PC-9 (cell line): ENCODE results near the gene PIK3C2G. TPM values are rescaled to one million over a fixed set of nuclear protein-coding genes. Genes with fewer than 3 reads are reported as not detected.

Source experiments
- BruUV-seq: library from RNA; stranded (reverse); fragments of 400-500 nt; replicated peaks from 2 replicates; lab custom pipeline; 2021; lab: Mats Ljungman, UMichigan
- CTCF ChIA-PET: fragments of 300-600 bp; sonication (Branson Sonifier 250); formaldehyde crosslinking; loops from one replicate; lab custom pipeline; 2022; ENCODE audit warnings: antibody characterized with exemption; lab: Charles Lee
- POLR2A ChIA-PET: fragments of 300-600 bp; sonication (Branson Sonifier 250); formaldehyde crosslinking; loops from one replicate; lab custom pipeline; 2022; ENCODE audit warnings: antibody characterized with exemption; ENCODE audit not compliant: unreplicated experiment; lab: Charles Lee
- DNase-seq, 2 experiments: peaks; one replicate each; pipeline versions ENCODE4 v3.0.0 to v3.0.0-alpha.2; 2015 to 2022; ENCODE audit warnings: mixed read lengths in 1 of 2
- H2AFZ ChIP-seq: fragments of 200-600 bp; sonication (generic); 2 replicates; pipeline ENCODE4 v1.8.1; 2017; ENCODE audit warnings: antibody characterized with exemption
- H3F3A ChIP-seq: fragments of 200-600 bp; sonication (generic); 2 replicates; pipeline ENCODE4 v1.8.1; 2017; ENCODE audit warnings: antibody characterized with exemption, mild to moderate bottlenecking, low read depth; ENCODE audit not compliant: insufficient read depth
- H3K27ac ChIP-seq: fragments of 200-600 bp; sonication (generic); 2 replicates; pipeline ENCODE4 v1.6.1; 2016; ENCODE audit warnings: mixed run types
- H3K27me3 ChIP-seq: fragments of 200-600 bp; sonication (generic); 2 replicates; pipeline ENCODE4 v1.6.1; 2016; ENCODE audit warnings: low read depth, mixed run types; ENCODE audit not compliant: insufficient read depth
- H3K36me3 ChIP-seq: fragments of 200-600 bp; sonication (generic); 2 replicates; pipeline ENCODE4 v1.6.1; 2016; ENCODE audit warnings: low read depth, mixed run types
- H3K4me1 ChIP-seq: fragments of 200-600 bp; sonication (generic); replicated peaks from 2 replicates; pipeline ENCODE4 v1.6.1; 2016; ENCODE audit warnings: mixed run types; ENCODE audit not compliant: insufficient read depth
- H3K4me2 ChIP-seq: fragments of 200-600 bp; sonication (generic); 2 replicates; pipeline ENCODE4 v1.6.1; 2017; ENCODE audit warnings: mixed run types
- H3K4me3 ChIP-seq: fragments of 200-600 bp; sonication (generic); 2 replicates; pipeline ENCODE4 v1.6.1; 2016; ENCODE audit warnings: mixed run types
- H3K79me2 ChIP-seq: fragments of 200-600 bp; sonication (generic); 2 replicates; pipeline ENCODE4 v1.6.1; 2017; ENCODE audit warnings: low read depth, mixed run types
- H3K9me2 ChIP-seq: fragments of 200-600 bp; sonication (generic); 2 replicates; pipeline ENCODE4 v1.8.1; 2017; ENCODE audit warnings: mild to moderate bottlenecking; ENCODE audit not compliant: insufficient read depth
- H3K9me3 ChIP-seq: fragments of 200-600 bp; sonication (generic); 2 replicates; pipeline ENCODE4 v1.8.1; 2016; ENCODE audit warnings: low read depth; ENCODE audit not compliant: insufficient read depth
- H4K20me1 ChIP-seq: fragments of 200-600 bp; sonication (generic); 2 replicates; pipeline ENCODE4 v1.8.1; 2017; ENCODE audit not compliant: insufficient read depth
- CTCF ChIP-seq: fragments of 200-600 bp; sonication (generic); conservative IDR thresholded peaks from 2 replicates; pipeline ENCODE4 v1.6.1; 2017; ENCODE audit warnings: mixed run types, antibody characterized with exemption, mild to moderate bottlenecking, moderate library complexity
- EZH2 ChIP-seq: fragments of 200-600 bp; sonication (generic); IDR thresholded peaks from 2 replicates; pipeline ENCODE4 v1.8.0; 2017; ENCODE audit warnings: antibody characterized with exemption, low read depth
- intact Hi-C: fragments of 100-400 bp; cut with micrococcal nuclease; formaldehyde crosslinking; loops from one replicate; pipeline ENCODE4 v1.10.0; 2022; ENCODE audit not compliant: unreplicated experiment
- total RNA-seq: library from RNA; stranded (reverse); gene quantifications from 2 replicates; pipeline ENCODE4 v1.2.3, GENCODE V29; 2021

PIK3C2G gene
- total RNA-seq, 1 experiment from 2014 or later = 1.4 TPM

- H3K4me3 ChIP-seq = no peak overlapping the region
- H3K4me1 ChIP-seq = no peaks in the 10 kb centered on the region
- DNase-seq = no peak
- no peaks in the 10 kb centered on the region for H4K20me1 ChIP-seq
- ChIA-PET CTCF (no interaction called here), POLR2A (no interaction called here)
- no peaks in the 10 kb centered on the region for H3K79me2 ChIP-seq
- no peaks in the 10 kb centered on the region for H3K27me3 ChIP-seq
- H2AFZ ChIP-seq = no peak overlapping the region
- no peaks in the 10 kb centered on the region for H3K9me3 ChIP-seq
- TF ChIP-seq EZH2 (no peak), CTCF (no peak)
- H3K27ac ChIP-seq = no peak overlapping the region
- no peaks in the 10 kb centered on the region; the same call in 1 of the 2 replicates for H3K9me2 ChIP-seq
- intact Hi-C loops = no loop called here
- no peaks in the 10 kb centered on the region for H3F3A ChIP-seq
- H3K36me3 ChIP-seq = no peaks in the 10 kb centered on the region
- H3K4me2 ChIP-seq = no peak overlapping the region
- no TSS peak for BruUV-seq
Measured at GRCh38 chr12:18570543-18570942, 309.2 kb downstream of the PIK3C2G start.

DNA sequence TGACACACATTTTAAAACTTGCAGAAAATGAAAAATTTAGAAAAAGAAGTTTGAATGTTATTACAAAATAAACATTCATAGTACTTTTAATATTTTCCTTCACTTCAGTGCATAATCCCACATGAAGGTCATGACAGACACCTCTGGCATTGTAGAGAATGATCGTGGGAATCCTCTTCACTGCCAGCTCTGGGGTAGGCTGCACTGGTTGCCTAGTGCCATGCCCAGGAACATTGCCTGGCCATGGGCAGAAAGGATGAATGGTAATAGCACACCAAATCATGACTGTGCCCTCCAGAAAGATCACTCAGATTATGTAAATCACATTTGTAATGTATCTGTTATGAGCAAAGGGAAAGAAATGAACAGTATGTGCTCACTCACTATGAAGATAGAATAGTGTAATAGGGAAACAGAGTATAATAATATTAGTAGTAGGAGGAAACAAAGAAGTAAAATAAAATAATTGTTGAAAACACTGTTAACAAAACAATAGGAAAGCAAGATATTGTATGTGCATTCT lies 314.8 kb downstream of the PIK3C2G start:
- Histone ChIP-seq H4K20me1 (no peaks in the 10 kb centered on the region), H3K9me2 (no peaks in the 10 kb centered on the region), H3K4me1 (no peaks in the 10 kb centered on the region), H3K27ac (no peak overlapping the region), H2AFZ (no peak overlapping the region), H3K4me2 (no peak overlapping the region), H3F3A (no peaks in the 10 kb centered on the region), H3K36me3 (no peaks in the 10 kb centered on the region), H3K79me2 (no peaks in the 10 kb centered on the region), H3K4me3 (no peak overlapping the region), H3K27me3 (no peaks in the 10 kb centered on the region), H3K9me3 (no peaks in the 10 kb centered on the region)
- TF ChIP-seq EZH2 (no peak), CTCF (no peak)
- intact Hi-C loops = no loop called here
- no peak for DNase-seq
- CTCF ChIA-PET = no interaction called here
- POLR2A ChIA-PET = no interaction called here
- no TSS peak for BruUV-seq

- TF ChIP-seq EZH2 = no peak
- TF ChIP-seq CTCF = no peak
- POLR2A ChIA-PET = no interaction called here
- intact Hi-C loops = no loop called here
Measured at GRCh38 chr12:18576648-18577047, 315.3 kb downstream of the PIK3C2G start.

More at GRCh38 chr12:18576648-18577047, 315.3 kb downstream of the PIK3C2G start:
- H3F3A ChIP-seq = no peaks in the 10 kb centered on the region
- no peaks in the 10 kb centered on the region for H3K27me3 ChIP-seq
- H3K9me2 ChIP-seq = no peaks in the 10 kb centered on the region
- H3K4me2 ChIP-seq = no peak overlapping the region
- H4K20me1 ChIP-seq = no peaks in the 10 kb centered on the region
- 0 out of 2 replicates have a peak overlapping the region, but pooled peaks have one; percentile 52 for H2AFZ ChIP-seq
- no peaks in the 10 kb centered on the region for H3K4me1 ChIP-seq
- CTCF ChIA-PET = no interaction called here
- no peaks in the 10 kb centered on the region for H3K36me3 ChIP-seq
- no peak for DNase-seq
- no peak overlapping the region for H3K4me3 ChIP-seq
- BruUV-seq = no TSS peak
- H3K27ac ChIP-seq = no peak overlapping the region
- H3K79me2 ChIP-seq = no peaks in the 10 kb centered on the region
- no peaks in the 10 kb centered on the region for H3K9me3 ChIP-seq
